ENCODE data around the gene SEMA6A. TPM values are rescaled to one million over a fixed set of nuclear protein-coding genes. Genes with fewer than 3 reads are reported as not detected.
A peak's percentile ranks its signal among the peaks of the same experiment; 100 is the strongest.

Gene SEMA6A
- total and polyA plus RNA-seq, 10 of the 15 experiments (the other 5 are each of a cell fraction or from before 2014, with no cell fraction given), result 0.16 to 10.2 (median 1.1) TPM

DNA sequence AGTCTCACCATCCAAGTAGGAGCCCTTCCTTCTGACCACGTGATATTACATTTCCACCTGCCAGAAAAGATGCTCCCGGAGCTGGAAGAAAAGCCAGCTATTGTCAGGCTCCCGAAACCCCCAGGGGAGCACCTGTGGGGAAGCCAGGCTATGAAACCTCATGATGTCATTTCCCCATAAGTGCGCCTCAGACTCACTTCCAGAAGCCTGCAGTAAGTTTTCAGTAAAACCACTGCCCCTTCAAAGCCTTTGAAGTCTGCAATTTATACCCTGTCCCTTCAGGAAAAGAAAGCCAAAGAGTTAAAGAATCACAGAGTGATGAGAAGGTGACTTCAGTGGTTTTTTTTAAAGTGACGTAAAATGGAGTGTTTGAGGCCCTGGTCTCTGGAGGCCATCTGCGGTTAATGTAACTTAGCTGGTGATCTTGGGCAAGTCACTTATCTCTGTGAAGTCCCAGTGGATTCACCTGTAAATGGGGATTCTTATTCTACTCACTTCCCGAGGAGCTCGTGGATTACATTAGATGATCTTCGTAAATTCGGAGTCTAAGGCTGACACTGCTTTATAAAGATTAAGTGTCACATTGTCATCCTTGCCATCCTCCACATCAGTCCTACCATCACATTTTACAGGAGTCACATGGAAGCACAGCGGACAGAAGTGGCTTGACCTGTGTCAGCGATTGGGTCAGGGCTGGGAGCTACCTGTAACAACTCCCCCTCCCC lies 2.6 kb upstream of the SEMA6A start (continued):
- TF ChIP-seq, protein P1, sequence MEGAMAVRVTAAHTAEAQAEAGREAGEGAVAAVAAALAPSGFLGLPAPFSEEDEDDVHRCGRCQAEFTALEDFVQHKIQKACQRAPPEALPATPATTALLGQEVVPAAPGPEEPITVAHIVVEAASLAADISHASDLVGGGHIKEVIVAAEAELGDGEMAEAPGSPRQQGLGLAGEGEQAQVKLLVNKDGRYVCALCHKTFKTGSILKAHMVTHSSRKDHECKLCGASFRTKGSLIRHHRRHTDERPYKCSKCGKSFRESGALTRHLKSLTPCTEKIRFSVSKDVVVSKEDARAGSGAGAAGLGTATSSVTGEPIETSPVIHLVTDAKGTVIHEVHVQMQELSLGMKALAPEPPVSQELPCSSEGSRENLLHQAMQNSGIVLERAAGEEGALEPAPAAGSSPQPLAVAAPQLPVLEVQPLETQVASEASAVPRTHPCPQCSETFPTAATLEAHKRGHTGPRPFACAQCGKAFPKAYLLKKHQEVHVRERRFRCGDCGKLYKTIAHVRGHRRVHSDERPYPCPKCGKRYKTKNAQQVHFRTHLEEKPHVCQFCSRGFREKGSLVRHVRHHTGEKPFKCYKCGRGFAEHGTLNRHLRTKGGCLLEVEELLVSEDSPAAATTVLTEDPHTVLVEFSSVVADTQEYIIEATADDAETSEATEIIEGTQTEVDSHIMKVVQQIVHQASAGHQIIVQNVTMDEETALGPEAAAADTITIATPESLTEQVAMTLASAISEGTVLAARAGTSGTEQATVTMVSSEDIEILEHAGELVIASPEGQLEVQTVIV (IDR thresholded peaks at IDR 0.05; ENCODE audit: borderline replicate concordance, partially characterized antibody), result no peak
- no peak for TF ChIP-seq NFXL1 (IDR thresholded peaks at IDR 0.05; ENCODE audit: borderline replicate concordance)
- TF ChIP-seq, protein P2, sequence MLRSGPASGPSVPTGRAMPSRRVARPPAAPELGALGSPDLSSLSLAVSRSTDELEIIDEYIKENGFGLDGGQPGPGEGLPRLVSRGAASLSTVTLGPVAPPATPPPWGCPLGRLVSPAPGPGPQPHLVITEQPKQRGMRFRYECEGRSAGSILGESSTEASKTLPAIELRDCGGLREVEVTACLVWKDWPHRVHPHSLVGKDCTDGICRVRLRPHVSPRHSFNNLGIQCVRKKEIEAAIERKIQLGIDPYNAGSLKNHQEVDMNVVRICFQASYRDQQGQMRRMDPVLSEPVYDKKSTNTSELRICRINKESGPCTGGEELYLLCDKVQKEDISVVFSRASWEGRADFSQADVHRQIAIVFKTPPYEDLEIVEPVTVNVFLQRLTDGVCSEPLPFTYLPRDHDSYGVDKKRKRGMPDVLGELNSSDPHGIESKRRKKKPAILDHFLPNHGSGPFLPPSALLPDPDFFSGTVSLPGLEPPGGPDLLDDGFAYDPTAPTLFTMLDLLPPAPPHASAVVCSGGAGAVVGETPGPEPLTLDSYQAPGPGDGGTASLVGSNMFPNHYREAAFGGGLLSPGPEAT (IDR thresholded peaks at IDR 0.05; ENCODE audit: low read depth), result peak; percentile 98
- no peak for TF ChIP-seq RFX5 (IDR thresholded peaks at IDR 0.05; ENCODE audit: low read depth, low read length)
- no peak for TF ChIP-seq KLF5 (IDR thresholded peaks at IDR 0.05; ENCODE audit: partially characterized antibody)
- 0 out of 2 replicates have a peak, but pooled peaks have one; percentile 62 for TF ChIP-seq RCOR1 (conservative IDR thresholded peaks at IDR 0.05; ENCODE audit: low read depth, low read length)
- peak; percentile 93 for TF ChIP-seq GATAD2B (conservative IDR thresholded peaks at IDR 0.05; ENCODE audit: low read depth)
- peak; percentile 9 for TF ChIP-seq SIX5 (IDR thresholded peaks at IDR 0.05; ENCODE audit: low read depth, low read length, severe bottlenecking)
- peak; percentile 70; the same call in 1 of the 2 replicates for TF ChIP-seq TARDBP (IDR thresholded peaks at IDR 0.05; ENCODE audit: borderline replicate concordance)
- TF ChIP-seq TBL1XR1 (IDR thresholded peaks at IDR 0.05; ENCODE audit: low read depth, low read length), result peak; percentile 93
- no peak for TF ChIP-seq E2F8 (IDR thresholded peaks at IDR 0.05; ENCODE audit: low read depth, partially characterized antibody)
- TF ChIP-seq ZNF207 (IDR thresholded peaks at IDR 0.05; ENCODE audit: borderline replicate concordance), result no peak
- no peak for TF ChIP-seq CHD1 (IDR thresholded peaks at IDR 0.05; ENCODE audit: low read depth, low read length)
- peak in 1 of 2 experiments; percentile 97; a peak in 2 of 4 replicates for TF ChIP-seq ETV6 (conservative IDR thresholded peaks at IDR 0.05 in 1 of 2, IDR thresholded peaks at IDR 0.05 in 1 of 2; ENCODE audit: borderline replicate concordance in 1 of 2, low read depth in 1 of 2)
- TF ChIP-seq, protein P3, sequence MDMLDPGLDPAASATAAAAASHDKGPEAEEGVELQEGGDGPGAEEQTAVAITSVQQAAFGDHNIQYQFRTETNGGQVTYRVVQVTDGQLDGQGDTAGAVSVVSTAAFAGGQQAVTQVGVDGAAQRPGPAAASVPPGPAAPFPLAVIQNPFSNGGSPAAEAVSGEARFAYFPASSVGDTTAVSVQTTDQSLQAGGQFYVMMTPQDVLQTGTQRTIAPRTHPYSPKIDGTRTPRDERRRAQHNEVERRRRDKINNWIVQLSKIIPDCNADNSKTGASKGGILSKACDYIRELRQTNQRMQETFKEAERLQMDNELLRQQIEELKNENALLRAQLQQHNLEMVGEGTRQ (IDR thresholded peaks at IDR 0.05; ENCODE audit: borderline replicate concordance, low read depth, low read length), result no peak; the same call in 1 of the 2 replicates
- no peak for TF ChIP-seq NFYA (IDR thresholded peaks at IDR 0.05; ENCODE audit: borderline replicate concordance, low read depth, low read length)
- TF ChIP-seq ESRRA (IDR thresholded peaks at IDR 0.05; ENCODE audit: low read length), result no peak
